HG02588 (cell line): ENCODE results near the gene KLHL36.

Experiments used
- ATAC-seq: cut with Tn5 transposase; IDR thresholded peaks from one replicate; pipeline ENCODE4 v1.9.1; 2021; ENCODE audit warnings: mild to moderate bottlenecking, moderate library complexity; ENCODE audit not compliant: unreplicated experiment

The KLHL36 gene

GRCh38 chr16:84647828-84648594 lies at the start of gene KLHL36:
KLHL36 (plus strand) TSS chr16:84648511; CDS start chr16:84650868, 2,357 bp downstream.
- ATAC-seq: peak; percentile 82

- peak; percentile 44 for ATAC-seq
These were observed 48.6 kb upstream of the KLHL36 start for GRCh38 chr16:84599521-84600202.

GRCh38 chr16:84600343-84601229 lies 47.7 kb upstream of the KLHL36 start:
- ATAC-seq: peak; percentile 58

GRCh38 chr16:84603140-84603816 lies 45.0 kb upstream of the KLHL36 start:
- ATAC-seq: no peak

GRCh38 chr16:84603940-84604339 lies 44.4 kb upstream of the KLHL36 start:
- ATAC-seq: no peak

GRCh38 chr16:84604477-84605013 lies 43.8 kb upstream of the KLHL36 start:
- no peak for ATAC-seq

GRCh38 chr16:84605339-84605848 lies 42.9 kb upstream of the KLHL36 start:
- ATAC-seq: no peak

GRCh38 chr16:84606081-84606875 lies 42.0 kb upstream of the KLHL36 start:
- ATAC-seq: no peak

- ATAC-seq: no peak
These were observed 41.2 kb upstream of the KLHL36 start for GRCh38 chr16:84607061-84607460.

- ATAC-seq: peak; percentile 50
These were observed 40.6 kb upstream of the KLHL36 start for GRCh38 chr16:84607694-84608093.

GRCh38 chr16:84608282-84608681 lies 40.0 kb upstream of the KLHL36 start:
- peak; percentile 7 for ATAC-seq

- no peak for ATAC-seq
These were observed 38.6 kb upstream of the KLHL36 start for GRCh38 chr16:84609563-84610177.

- ATAC-seq: no peak
These were observed 37.9 kb upstream of the KLHL36 start for GRCh38 chr16:84610376-84610775.

GRCh38 chr16:84611041-84611440 lies 37.3 kb upstream of the KLHL36 start:
- no peak for ATAC-seq

- ATAC-seq: no peak
These were observed 35.6 kb upstream of the KLHL36 start for GRCh38 chr16:84612686-84613085.

GRCh38 chr16:84613408-84614072 lies 34.8 kb upstream of the KLHL36 start:
- ATAC-seq: no peak

GRCh38 chr16:84614073-84614459 lies 34.2 kb upstream of the KLHL36 start:
- no peak for ATAC-seq

- no peak for ATAC-seq
These were observed 33.7 kb upstream of the KLHL36 start for GRCh38 chr16:84614623-84614967.
